Activated effector memory CD4-positive, alpha-beta T cell treated with Interleukin-2 at 50 U/mL for 16 hours (primary cell): ENCODE results near the gene ITGAL.
"Not testable (repeated sequence)": the region's sequence is repeated elsewhere in the genome, so short reads cannot be mapped to it uniquely, and the experiment has no call there.

Experiments
- DNase-seq: peaks from one replicate; pipeline ENCODE4 v3.0.0-alpha.2; 2020

Gene ITGAL

DNA sequence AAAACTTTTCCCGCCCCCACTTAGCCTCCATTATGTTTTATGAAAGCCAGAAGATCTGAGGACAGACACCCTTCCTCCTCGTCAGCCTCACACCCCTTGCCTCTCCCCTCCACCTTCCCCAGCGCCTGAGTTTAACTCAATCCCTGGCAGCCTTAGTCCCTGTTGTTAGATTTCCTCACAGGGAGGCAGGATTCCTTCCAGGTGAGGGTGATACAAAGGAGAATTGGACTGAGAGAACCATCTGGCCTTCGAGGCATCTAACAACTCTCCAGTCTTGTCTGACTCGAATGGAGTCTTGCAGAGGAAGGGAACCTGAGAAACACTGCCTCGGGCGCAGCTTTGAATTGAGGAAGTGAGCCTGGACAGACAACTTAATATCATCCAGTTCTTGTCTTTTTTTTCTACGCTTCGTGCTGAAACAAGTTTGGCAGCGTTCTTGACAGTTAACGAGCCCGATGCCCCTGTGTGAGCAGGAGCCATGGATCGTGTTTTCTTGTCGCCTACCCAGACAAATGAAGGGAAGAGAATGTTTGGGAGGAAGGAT lies 55.2 kb downstream of the ITGAL start:
- no peak for DNase-seq

DNA sequence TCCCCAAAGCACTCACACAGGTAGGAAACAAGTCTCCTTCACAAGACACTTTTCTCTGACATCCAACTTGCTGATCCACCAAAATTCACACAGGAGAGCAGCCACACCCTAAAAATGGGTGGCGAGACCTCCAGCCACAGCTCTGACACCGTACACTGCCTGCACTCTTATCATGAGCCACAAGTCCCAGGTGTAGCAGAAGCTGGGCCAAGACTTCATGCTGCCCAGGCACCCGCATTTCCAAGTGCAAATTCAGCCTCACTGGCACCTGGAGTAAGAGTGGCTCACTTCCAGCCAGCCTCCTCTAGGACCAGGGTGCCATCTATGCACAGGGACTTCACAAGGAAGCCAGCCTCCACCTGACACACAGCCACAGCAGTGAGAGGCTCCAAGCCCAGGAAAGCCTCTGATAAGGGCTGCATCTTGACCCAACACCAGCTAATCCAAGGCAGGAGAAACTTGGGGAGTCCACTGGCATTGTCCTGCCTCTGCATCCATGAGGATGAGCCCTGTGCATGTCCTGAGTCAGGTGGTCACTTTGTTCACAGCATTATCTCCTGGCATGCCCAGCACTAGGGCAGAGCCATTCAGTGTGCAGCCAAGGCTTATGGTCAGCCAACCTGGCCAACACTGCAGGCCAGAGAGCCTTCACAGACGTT lies 56.4 kb downstream of the ITGAL start:
- no peak for DNase-seq

DNA sequence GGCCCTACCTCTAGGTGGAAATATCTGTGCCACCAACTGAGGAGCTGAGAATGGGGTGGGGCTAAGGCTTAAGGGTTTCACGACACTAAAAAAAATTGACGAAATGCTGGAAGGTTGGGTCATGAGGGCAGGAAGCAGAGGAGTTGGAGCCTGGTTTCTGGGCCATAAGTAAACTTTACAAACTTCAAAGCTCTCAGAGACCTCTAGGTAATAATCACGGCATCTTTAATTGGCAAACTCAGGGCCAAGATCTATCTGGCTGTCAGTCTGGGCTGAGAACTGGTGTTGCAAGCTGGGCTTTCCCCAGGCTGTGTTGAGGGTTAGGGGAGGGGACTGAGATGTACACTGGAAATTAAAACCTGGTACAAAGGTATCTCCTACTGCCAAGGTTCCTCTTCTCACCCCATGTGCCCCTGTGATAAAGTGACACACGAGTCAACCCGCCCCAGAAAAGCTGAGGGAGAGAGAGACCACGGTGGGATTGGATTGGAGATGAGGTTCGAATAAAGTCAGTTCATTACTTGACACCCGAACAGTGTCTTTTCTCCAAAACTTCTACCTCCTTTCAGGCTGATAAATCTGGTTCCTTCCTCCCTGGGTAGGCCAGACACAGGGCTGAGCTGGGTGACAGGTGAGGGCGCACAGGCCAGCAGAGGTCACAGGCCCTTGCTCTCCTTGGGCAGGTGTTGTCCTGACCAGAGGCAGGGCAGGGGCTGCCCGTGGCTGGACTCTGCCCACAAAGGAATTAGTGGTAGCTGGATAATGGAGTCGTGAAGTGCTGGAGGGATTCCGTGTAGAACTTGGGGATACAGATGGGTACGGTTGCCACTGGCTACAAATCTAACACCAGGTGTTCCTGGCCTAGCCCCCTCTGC lies 57.9 kb downstream of the ITGAL start:
- no peak for DNase-seq

DNA sequence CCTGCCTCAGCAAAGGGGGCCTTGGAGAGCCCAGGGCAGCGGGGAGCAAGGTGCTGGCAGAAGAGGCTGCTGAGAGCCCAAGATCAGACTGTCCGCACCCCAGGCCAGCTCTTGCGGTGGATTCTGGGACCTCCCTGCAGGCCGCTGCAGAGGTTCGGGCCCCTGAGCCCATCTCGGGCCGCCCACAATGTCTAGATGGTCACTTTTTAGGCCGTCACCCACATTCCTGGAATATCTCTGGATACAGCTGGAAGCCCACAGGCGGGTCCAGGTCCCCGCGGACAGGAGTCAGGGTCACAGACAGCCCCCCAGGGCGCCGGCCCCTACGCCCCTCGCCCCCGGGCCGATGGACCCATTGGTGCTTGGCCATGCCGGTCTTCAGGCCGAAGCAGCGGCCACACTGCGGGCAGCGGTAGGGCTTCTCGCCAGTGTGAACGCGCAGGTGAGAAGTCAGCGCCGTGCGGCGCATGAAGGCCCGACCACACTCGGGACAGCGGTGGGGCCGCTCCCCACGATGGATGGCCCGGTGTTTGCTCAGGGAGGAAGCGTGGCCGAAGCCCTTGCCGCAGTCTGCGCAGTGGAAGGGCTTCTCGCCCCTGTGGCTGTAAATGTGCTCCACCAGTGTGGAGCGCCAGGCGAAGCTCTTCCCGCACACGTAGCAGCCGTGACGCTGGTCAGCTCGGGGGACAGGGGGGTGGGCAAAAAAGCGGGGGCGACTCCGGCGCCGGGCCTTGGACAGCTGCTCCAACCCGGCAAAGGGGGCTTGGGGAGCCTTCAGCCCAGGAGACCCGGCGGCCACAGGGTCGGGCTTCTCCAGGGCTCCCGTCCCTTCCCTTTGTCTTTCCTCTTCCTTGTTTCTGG lies 60.0 kb downstream of the ITGAL start:
- no peak for DNase-seq

DNA sequence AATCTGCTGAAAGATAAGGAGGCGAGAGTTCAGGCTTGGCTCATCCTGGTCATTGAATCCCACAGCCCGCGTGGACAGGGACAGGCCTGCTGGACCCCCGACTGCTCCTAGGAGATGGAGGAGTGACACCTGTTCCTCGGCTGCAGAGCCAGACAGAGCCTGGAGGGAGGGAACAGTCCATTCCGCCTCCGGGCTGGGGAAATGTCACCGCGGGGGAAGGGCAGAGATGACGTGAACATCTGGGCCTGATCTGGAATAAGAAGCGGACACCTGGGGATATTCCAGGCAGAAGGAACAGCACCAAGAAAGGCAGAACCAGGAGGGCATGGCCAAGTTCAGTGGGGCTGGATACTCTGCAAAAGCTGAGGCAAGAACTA lies 60.6 kb downstream of the ITGAL start:
- DNase-seq: no peak

DNA sequence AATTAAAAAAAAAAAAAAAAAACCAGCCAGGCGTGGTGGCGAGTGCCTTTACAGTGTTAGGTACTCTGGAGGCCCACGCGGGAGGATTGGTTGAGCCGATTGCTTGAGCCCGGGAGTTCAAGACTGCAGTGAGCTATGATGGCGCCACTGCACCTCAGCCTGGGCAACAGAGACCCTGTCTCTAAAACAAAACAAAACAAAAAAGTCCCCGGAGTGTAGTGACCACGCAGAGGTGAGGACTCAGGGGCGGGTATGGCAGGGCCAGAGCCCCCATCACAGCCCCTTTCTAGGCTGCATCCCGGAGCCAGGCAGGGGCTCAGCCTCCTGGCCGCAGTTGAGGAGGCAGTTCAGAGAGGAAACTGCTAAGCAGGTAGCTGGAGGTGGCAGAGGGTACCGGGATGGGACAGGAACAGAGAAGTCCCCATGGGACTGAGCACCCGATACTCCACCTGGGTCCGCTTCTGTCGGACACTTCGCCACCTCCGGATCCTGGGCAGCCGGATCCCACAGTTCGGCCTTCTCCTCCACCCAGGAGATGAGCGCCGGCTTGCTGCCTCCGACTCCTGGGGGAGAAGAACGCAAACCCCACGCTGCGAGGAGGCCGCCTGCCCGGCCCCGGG lies 61.3 kb downstream of the ITGAL start:
- no peak for DNase-seq

DNA sequence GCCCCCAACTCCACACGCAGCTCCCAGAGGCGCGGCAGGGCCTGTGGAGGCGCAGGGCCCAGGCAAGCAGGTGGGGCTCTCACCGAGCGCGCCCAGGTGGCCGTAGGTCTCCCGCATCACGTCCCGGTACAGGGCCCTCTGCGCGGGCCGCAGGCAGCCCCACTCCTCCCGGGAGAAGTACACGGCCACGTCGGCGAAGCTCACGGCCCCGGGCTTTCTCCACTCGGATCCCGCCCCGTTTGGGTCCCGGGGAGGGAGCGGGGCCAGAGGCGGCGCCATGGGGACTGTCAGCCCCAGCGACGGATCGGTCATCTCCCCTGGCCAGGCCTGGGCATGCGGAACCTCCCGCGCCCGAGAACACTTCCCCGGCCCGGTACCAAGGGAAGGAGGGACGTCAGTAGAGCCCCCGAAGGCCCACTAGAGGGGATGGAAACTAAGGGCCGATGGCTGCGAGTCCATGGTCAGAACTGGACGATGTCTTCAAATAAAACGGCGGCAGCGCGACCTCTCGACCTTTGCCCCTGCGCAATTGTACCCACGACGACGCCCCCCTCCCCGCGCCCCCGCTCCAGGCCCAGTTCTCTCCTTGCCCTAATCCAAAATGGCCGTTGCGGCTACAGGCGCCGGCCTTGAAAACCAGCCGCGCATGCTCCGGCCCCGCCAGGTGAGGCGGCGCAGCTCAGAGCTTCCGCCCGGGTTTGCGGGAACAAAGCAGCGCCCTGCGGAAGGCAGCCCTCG lies 62.0 kb downstream of the ITGAL start, which contains the start of gene ZNF747:
ZNF747 (minus strand) TSS at position 491 of the 738 bp plus-strand sequence; CDS start at position 312, 179 bp downstream.
- peak; percentile 87 for DNase-seq

DNA sequence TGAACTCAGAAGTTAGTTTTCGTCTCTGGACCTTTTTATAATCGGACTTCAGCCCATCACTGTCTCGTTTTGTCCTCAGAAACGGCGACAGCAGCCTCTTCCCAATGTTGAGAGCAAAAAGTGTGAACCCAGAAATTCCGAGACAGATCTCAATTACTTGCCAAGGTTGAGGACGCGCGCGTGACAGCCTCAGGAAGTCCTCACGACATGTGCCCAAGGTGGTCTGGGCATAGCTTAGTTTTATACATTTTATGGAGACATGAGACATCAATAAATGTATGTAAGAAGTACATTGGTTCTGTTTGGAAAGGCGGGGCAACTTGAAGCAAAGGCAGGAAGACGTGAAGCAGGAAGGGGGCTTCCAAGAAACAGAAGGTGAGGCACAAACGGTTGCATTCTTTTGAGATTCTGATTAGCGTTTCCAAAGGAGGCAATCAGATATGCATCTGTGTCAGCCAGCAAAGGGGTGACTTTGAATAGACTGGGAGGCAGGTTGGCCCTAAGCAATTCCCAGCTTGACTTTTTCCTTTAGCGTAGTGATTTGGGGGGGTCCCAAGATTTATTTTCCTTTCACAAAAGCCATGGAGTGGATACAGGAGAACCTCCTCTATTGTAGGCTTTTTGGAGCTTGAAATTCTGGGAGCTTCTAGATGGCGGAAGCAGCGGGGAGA lies 62.7 kb downstream of the ITGAL start:
- no peak for DNase-seq

DNA sequence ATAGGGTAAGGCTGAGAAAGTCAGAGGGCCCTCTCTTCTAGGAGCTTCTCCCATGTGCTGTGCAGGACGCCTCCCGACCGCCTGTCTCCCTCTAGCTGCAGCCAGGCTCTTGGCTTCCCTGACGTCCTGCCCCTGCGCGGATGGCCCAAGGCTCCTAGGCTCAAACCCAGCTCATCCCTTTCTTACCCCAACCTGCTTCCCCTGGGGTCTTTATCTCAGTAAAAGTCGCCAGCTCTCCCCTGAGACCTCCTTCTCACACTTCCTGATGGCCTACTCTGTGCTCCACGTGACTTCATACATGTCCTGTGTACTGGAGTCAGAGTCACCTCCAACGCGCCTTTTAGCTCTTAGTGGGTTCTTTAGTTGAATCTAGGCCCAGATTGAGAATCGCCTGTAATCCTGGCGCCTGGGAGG lies 63.2 kb downstream of the ITGAL start:
- DNase-seq: peak; percentile 50

DNA sequence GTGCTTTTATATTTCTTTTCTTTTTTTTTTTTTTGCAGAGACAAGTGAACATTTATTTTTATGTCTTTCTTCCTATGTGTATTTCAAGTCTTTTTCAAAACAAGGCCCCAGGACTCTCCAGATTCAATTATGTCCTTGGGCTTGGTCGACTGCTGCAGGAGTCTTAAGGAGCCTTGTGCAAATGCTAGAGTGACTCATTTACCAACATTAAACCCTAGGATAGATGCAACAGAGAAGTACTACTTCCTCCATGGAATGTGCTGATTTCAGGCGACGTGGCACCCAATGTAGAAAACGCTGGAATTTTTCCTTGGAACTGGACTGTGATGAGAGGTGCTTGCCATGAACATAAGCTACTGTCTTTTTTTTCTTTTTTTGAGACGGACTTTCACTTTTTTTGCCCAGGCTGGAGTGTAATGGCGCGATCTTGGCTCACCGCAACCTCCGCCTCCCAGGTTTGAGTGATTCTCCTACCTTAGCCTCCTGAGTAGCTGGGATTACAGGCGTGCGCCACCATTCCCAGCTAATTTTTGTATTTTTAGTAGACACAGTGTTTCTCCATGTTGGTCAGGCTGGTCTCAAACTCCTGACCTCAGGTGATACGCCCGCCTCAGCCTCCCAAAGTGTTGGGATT lies 64.0 kb downstream of the ITGAL start:
- not testable (repeated sequence) for DNase-seq

DNA sequence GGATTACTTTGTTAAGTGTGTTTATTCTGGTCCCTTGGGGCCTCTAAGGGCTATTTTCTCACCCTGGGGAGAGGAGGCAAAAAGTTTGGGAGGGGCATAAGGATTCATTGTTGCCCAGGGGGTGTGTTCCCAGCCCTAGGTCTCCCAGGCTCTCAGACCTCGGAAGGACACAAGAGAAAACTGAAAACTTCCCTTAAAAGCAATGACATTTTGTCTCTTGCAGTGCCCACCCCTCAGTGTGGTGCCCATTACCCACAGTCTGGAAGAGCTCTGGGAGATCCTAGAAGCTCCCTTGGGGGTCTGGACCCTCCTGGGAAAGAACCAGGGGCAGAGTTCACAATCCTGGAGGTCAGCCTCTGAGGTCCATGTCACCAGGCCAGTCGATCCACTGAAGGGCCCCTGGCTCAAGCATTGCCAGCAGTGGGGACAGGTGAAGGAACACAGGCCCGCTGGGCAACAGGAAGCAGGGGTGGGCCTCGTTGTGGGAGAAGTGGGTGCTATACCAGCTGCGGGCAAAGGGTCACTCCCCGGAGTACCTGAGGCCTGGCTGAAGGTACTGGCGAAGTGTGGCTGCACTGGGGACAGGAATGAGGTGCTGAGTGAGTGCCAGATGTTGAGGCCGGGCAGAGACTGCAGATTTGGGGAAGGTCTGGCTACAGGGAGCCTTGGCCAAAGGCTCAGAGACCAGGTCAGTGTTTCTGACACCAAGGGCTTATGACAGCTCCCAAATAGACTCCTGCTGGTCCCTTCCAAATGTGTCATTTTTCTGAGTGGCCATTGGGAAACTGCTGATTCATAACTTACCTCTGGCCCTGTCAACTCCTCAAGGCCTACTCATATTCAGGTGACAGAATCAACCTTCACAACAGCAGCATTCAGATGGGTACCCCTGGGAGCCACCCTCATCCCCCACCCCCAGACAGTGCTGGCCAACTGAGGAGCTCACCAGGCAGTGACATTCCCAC lies 66.7 kb downstream of the ITGAL start:
- no peak for DNase-seq

DNA sequence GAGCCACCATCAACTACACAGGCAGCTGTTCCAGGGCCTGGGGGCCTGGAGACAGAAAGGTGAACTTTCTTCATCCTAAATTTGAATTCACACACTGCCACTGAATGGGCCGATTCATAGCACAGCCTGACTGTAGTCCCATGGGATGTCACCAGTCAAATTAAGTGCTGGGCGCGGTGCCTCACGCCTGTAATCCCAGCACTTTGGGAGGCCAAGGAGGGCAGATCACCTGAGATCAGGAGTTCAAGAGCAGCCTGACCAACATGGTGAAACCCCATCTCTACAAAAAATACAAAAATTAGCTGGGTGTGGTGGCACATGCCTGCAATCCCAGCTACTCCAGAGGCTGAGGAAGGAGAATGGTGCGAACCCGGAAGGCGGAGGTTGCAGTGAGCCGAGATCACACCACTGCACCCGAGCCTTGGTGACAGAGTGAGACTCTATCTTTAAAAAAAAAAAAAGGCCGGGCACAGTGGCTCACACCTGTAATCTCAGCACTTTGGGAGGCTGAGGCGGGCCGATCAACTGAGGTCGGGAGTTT lies 67.5 kb downstream of the ITGAL start:
- DNase-seq: not testable (repeated sequence)

DNA sequence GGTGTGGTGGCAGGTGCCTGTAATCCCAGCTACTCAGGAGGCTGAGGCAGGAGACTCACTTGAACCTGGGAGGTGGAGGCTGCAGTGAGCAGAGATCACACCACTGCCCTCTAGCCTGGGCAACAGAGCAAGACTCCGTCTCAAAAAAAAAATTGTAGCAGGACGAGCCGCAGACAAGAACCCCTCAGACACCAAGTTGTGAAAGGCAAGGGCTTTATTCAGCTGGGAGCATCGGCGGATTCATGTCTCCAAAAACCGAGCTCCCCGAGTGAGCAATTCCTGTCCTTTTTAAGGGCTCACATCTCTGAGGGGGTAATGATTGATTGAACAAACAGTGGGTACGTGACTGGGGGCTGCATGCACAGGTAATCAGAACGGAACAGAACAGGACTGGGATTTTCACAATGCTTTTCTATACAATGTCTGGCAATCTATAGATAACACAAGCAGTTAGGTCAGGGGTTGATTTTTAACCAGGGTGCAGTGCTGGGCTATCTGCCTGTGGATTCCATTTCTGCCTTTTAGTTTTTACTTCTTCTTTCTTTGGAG lies 68.4 kb downstream of the ITGAL start:
- not testable (repeated sequence) for DNase-seq

DNA sequence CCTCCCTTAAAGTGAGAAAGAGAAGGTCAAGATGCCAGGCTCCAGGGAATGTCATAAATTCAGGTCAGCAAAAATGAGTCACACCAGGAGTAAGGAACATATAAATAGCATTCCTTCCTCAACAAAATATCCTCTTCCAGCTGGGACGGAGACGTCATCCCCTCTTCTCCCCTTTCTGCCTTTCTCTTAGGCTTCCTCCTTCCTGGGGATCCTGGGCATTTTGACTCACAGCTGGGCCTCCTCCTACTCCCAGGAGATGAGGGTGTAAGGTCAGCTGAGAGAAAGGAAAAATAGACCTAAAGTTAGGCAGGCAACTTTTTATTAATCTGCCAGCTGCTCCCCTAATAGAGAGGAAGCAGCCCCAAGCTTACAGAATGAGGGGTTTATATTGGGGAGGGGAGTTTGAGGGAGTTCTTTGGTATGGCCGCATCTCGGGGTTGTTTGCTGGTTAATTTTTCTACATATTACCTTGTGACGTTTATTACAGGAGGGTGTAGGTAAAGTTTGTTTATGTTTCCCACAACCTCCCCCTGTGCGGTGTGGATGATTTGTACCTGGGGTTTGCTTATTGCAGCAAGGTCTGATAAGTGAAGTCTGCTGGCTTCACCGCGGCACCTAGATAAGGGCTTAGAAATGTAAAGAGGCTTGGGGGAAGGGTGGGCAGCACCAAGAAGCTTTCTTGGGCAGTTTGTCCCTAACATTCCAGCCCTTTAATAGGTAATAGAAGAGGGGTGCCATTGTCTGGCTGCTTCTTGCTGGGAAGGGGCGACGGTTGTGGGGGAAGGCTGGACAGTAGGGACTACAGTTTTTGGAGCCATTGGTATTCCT lies 69.2 kb downstream of the ITGAL start:
- no peak for DNase-seq

DNA sequence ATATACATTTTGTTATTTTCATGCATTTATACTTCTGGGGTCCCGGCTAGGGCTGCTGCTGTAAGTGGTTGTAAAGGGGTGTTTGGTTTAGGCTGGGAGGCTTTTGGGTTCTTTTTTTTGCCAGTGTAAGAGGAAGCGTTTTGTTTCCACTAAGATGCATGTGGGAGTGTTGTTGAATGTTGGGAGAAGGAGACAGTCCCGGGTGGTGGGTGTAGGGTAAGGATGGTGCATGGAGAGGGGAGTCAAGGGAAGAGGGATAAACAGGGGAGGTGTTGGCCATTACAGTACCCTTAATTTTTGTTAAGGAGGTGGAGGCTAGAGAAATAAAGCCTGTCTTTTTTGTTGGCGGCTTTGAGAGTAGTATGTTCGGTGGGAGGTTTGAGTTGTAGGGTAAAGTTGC lies 70.5 kb downstream of the ITGAL start:
- no peak for DNase-seq

DNA sequence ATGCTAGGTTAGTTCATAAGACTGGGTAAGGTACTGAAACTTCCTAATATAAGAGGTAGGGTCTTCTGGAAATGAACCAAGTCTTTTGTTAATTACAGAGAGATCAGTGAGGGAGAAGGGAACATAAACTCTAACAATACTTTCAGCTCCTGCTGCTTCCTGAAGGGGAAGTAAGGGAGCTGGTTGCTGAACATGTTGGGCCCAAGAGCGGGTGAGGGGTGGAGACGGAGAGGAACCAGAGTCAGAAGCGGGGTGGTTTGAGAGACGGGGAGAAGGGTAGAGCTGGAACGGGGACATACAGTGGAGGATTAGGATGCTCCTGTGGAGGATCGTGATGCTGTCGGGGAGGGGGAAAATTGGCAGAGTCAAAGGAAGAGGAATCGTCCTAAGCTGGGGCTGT lies 73.6 kb downstream of the ITGAL start:
- no peak for DNase-seq

DNA sequence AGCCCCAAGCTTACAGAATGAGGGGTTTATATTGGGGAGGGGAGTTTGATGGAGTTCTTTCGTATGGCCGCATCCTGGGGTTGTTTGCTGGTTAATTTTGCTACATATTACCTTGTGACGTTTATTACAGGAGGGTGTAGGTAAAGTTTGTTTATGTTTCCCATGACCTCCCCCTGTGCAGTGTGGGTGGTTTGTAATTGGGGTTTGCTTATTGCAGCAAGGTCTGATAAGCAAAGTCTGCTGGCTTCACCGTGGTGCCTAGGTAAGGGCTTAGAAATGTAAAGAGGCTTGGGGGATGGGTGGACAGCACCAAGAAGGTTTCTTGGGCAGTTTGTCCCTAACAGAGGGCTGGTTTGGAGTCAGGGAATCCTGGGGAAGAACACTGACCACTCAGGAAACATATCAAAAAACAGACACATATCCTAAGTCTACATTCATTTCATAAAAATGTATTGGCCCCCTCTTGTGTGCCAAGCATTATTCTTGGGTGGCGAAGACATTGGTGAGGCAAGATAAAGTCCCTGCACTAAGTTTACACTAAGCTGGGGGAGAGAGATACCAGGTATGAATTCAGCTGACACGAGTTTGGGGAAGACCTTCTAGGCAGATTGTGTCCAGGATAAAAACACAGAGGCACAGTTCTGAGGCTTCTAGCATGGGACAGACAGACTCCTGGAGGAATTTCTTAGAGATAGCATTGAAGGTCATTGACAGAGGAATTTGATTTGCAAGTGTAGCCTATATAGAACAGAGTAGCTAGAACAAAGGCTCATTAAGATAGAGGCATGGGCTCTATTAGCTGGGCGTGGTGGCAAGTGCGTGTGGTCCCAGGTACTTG lies 76.1 kb downstream of the ITGAL start:
- no peak for DNase-seq
